HG02798 (cell line): ENCODE data around the gene LRRC46.

Source experiments
- ATAC-seq: cut with Tn5 transposase; IDR thresholded peaks from one replicate; pipeline ENCODE4 v1.9.1; 2021; ENCODE audit warnings: mild to moderate bottlenecking; ENCODE audit not compliant: unreplicated experiment, poor library complexity

LRRC46 gene

DNA sequence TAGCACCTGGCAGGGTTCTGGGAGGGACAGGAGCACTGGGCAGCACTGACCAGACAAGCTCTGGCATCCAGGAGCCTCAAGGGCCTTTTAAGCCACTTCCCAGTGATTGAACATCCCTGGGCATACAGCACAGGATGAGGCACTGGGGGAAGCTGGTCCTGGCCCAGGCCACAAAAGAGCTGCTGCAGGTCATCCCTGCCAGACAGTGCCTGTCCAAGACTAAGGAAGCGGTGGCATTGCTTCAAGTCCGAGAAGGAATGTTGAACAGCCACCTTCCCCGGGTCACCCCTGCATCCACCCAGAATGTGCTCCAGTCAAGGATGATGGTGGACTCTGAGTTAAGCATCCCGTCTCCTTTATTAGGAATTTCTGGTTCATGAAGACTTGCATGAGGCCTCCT, 8.7 kb upstream of the LRRC46 start:
- no peak for ATAC-seq

GRCh38 chr17:47823519-47823918, 8.0 kb upstream of the LRRC46 start:
- ATAC-seq = no peak

GRCh38 chr17:47829870-47830269, 1.6 kb upstream of the LRRC46 start:
- no peak for ATAC-seq

- no peak for ATAC-seq
Observed at GRCh38 chr17:47830396-47831002, 971 bp upstream of the LRRC46 start.

DNA sequence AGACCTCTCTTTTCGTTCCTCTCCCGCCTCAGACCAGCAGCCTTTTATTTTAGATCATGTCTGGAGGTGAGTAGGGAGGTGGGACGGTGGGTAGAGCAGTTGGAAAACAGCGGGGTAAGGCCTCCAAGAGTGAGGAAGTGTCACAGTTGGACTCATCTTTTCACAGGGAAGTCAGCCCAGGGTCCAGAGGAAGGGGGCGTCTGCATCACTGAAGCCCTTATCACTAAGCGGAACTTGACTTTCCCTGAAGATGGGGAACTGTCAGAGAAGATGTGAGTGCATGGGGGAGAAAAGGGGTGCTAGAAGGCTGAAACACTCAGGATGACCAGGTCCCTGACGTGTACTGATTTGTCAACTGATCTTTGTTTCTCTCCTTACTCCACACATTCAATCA, 461 bp downstream of the LRRC46 start:
- no peak for ATAC-seq

DNA sequence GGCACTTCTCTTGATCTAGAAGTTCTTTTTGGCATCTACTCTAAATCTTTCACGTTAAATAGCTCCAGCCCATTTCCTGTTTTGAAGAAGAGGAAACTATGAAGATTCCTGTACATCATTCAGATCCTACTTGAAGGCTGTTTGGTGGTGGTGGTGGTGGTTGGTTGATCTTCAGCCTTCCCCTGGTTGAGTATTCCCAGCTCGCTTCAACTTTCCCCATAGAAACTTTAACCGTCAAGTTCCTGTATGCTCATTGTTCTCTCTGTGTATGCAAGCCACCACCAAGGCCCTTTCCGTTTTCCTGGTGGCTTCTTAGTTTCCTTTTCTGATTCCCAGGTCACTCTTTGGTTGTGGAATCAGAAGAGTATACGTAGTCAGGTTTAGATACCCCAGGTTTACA, 3.3 kb downstream of the LRRC46 start:
- ATAC-seq = no peak

GRCh38 chr17:47836601-47837000, 5.1 kb downstream of the LRRC46 start:
- ATAC-seq = no peak

GRCh38 chr17:47837401-47838039, 6.0 kb downstream of the LRRC46 start:
- no peak for ATAC-seq

DNA sequence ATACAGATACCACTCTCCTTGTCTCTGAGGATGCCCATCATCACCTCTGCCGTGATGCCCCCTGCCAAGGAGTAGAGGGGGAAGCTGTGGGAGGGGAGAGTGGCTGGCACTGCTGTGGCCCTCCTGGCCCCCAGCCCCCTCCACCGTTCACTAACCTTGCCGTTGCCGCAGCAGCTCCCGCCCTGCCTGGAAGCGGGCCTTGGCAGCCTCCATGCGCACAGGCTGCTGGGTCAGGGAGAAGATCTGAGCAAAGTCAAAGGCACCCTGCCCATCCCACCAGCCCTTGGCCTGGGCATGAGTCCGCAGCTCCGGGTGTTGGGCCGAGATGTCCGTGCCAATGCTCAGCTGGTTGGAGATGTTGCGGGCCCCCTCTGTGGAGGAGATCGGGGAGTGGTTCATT, 7.2 kb downstream of the LRRC46 start:
- ATAC-seq = no peak

GRCh38 chr17:47839071-47839470, 7.6 kb downstream of the LRRC46 start:
- ATAC-seq = no peak

DNA sequence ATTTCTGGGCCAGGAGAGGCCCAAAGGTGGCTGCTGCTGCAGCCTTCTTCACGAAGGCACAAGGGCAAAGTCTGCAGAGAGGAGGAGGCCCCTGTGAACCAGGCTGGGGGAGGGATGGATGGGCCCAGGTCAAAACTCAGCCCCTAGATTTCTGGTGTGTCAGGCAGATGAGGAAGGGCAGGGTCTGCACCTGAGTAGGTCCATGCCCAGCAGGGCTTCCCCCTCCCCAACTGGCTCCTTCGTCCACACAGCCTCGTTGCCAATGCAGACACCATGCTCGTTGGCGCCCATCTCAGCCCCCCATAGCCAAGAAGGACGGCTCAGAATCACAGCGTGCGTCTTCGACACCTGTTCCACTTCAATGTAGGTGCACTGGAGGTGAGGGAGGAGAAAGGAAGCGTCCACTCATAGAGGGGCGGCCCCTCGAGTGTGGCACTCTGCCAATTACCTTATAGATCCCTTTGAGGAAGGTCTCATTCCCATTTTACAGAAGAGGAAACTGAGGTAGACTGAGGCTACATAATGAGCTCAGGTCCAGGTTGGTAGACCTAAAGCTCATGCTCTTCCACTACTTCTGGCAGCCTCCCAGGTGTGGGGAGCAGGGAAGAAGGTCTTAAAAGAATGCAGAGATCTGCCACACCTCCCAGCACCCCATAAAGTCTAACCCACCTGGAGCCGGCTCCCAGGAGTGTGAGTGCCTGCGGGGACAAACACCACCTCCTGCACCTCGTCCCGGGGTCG, 8.7 kb downstream of the LRRC46 start:
- ATAC-seq = no peak

DNA sequence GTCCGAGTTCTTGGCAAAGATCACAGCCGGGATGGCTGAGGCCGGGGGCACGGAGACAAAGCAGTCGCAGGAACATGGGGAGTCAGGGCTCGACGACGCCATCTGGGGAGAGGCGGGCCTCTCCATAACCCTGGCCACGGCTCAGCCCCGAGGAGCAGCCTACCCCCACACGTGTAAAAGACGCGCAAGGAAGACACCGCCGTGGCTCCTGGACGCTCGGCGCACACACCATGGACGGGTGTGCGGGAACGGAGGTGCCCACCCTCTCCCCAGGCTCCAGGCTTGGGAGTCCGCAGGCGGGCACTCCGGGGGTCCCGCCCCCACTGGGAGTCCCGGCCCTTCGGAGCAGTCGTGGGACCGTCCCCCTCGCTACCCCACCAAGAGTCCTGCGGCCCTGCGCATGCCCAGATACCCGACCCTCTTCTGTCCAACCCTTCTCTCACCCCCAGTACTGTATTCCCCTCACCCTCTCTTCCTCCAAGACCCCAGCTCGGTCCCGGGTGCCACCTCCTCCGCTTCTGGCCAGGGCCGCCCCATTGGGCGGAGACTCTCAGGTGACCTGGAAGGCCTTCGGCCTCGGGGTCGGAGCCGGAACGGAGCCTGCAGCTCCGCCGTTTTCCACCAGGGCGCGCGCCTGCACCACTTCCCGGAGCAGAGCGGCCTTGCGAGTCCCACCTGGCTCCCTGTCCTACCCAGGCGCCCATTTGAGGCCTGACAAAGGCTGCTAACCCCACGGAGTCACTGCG, 9.4 kb downstream of the LRRC46 start, which contains the start of gene SCRN2:
SCRN2 (minus strand) TSS at position 532 of the 746 bp plus-strand sequence; CDS start at position 102, 430 bp downstream.
- ATAC-seq = peak; percentile 92

GRCh38 chr17:47841488-47842291, 10.2 kb downstream of the LRRC46 start:
- ATAC-seq = no peak

GRCh38 chr17:47843391-47843730, 11.9 kb downstream of the LRRC46 start:
- ATAC-seq = no peak

DNA sequence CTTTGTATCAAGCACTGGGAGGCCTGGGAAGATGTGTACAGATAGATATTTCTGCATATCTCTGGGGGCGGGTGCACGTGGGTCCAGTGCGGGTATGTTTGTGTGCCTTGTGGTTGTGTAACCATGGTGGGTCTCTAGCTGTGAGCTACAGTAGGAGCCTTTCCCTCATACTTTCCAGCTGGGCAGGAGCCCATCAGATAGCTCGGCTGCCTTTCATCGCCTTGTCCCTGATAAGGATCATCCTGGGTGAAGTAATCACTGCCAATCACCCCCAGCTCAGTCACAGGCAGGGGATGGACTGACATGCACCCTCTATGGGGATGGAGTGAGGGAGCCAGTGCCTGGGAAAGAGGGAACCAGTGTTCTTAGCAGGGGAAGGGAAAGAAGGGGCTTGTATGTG, 12.8 kb downstream of the LRRC46 start:
- ATAC-seq = no peak

GRCh38 chr17:47844814-47845715, 13.6 kb downstream of the LRRC46 start:
- ATAC-seq = no peak

DNA sequence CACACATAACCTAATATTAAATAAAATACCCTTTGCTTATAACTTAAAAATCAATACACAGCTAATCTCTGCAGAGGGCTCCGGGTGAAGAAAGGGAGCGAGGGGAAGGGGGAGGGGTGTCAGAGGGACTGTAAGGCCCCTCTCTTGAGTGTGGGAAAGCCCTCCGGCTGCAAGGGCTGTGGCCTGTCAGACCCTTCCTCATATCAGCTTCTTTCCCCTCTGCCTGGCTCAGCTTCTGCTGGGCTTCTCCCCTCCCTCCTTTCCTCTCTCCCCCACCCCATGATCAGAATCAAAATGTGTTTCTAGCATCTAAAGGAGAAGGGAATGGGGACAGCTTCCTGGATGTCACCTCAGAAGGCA, 14.2 kb downstream of the LRRC46 start:
- no peak for ATAC-seq

- no peak for ATAC-seq
Observed at GRCh38 chr17:47846716-47847340, 15.4 kb downstream of the LRRC46 start.
